GM10248 (cell line): ENCODE measurements around the gene INSYN2B.
"Not testable (repeated sequence)": the region's sequence is repeated elsewhere in the genome, so short reads cannot be mapped to it uniquely, and the experiment has no call there.

Experiments
- CTCF ChIA-PET: fragments of 300-600 bp; sonication (Branson Sonifier 250); formaldehyde crosslinking; extraction: SDS; loops from one replicate; lab custom pipeline; 2021; ENCODE audit warnings: antibody characterized with exemption; lab: Yijun Ruan, JAX
- POLR2A ChIA-PET: fragments of 350-650 bp; sonication (Branson Sonifier 250); formaldehyde crosslinking; extraction: SDS; loops from one replicate; lab custom pipeline; 2020; ENCODE audit warnings: antibody characterized with exemption; lab: Yijun Ruan, JAX
- DNase-seq: peaks from one replicate; pipeline ENCODE4 v3.0.0; 2012; ENCODE audit errors: extremely low spot score
- CTCF ChIP-seq: IDR thresholded peaks from 2 replicates; pipeline ENCODE4 v1.5.1; 2012; ENCODE audit warnings: mild to moderate bottlenecking, low read depth; ENCODE audit errors: extremely low read depth, missing control alignments, control extremely low read depth

The INSYN2B gene

GRCh38 chr5:169970339-169970738 lies 10.0 kb downstream of the INSYN2B start:
- TF ChIP-seq CTCF, result no peak
- POLR2A ChIA-PET, result no interaction called here
- CTCF ChIA-PET, result interaction anchor here (2.1 to 2.5 kb wide), 2 partner anchors 10 to 268 kb away, joined by 7 to 16 read pairs; partner anchors contain the start of gene INSYN2B
- DNase-seq, result no peak

GRCh38 chr5:169964246-169964645 lies 16.0 kb downstream of the INSYN2B start:
- POLR2A ChIA-PET, result interaction anchor here (0.7 kb wide), 1 partner anchor 92 kb away, joined by 3 read pairs; no protein-coding TSS in a partner anchor
- no peak for TF ChIP-seq CTCF
- CTCF ChIA-PET, result interaction anchor here (1.3 to 1.6 kb wide), 2 partner anchors 10 to 13 kb away, joined by 3 read pairs; no protein-coding TSS in a partner anchor
- no peak for DNase-seq

GRCh38 chr5:169960659-169961058 lies 19.6 kb downstream of the INSYN2B start:
- no peak for TF ChIP-seq CTCF
- CTCF ChIA-PET, result no interaction called here
- no peak for DNase-seq
- POLR2A ChIA-PET, result no interaction called here

GRCh38 chr5:169958278-169958677 lies 22.0 kb downstream of the INSYN2B start:
- POLR2A ChIA-PET, result no interaction called here
- no peak for DNase-seq
- TF ChIP-seq CTCF, result no peak
- CTCF ChIA-PET, result interaction anchor here (1.6 to 2.0 kb wide), 3 partner anchors 14 to 22 kb away, joined by 3 to 7 read pairs (median 4); partner anchors contain the start of gene INSYN2B

GRCh38 chr5:169956756-169957155 lies 23.5 kb downstream of the INSYN2B start:
- POLR2A ChIA-PET, result no interaction called here
- CTCF ChIA-PET, result interaction anchor here (1.1 kb wide), 1 partner anchor 10 kb away, joined by 3 read pairs; no protein-coding TSS in a partner anchor
- DNase-seq, result no peak

GRCh38 chr5:169956126-169956525 lies 24.2 kb downstream of the INSYN2B start:
- ChIA-PET POLR2A (no interaction called here), CTCF (interaction anchor here (1.1 kb wide), 1 partner anchor 10 kb away, joined by 3 read pairs; no protein-coding TSS in a partner anchor)
- TF ChIP-seq CTCF, result no peak

More at GRCh38 chr5:169956756-169957155, 23.5 kb downstream of the INSYN2B start:
- no peak for TF ChIP-seq CTCF

GRCh38 chr5:169954786-169955185 lies 25.5 kb downstream of the INSYN2B start:
- CTCF ChIA-PET, result no interaction called here
- POLR2A ChIA-PET, result no interaction called here
- no peak for TF ChIP-seq CTCF

More at GRCh38 chr5:169956126-169956525, 24.2 kb downstream of the INSYN2B start:
- DNase-seq, result no peak

GRCh38 chr5:169953196-169953595 lies 27.1 kb downstream of the INSYN2B start:
- CTCF ChIA-PET, POLR2A ChIA-PET, DNase-seq: not testable (repeated sequence)

More at GRCh38 chr5:169954786-169955185, 25.5 kb downstream of the INSYN2B start:
- DNase-seq, result no peak
